T-helper 1 cell (primary cell): ENCODE results near the gene TMPRSS11E.
"Not testable (repeated sequence)": the region's sequence is repeated elsewhere in the genome, so short reads cannot be mapped to it uniquely, and the experiment has no call there.

Source experiments
- DNase-seq, 5 donors: peaks; one replicate each; pipeline ENCODE4 v3.0.0-alpha.2; 2012 to 2020

Gene TMPRSS11E

GRCh38 chr4:68463796-68464195 is 16.5 kb downstream of the TMPRSS11E start:
- no peak for DNase-seq

- DNase-seq: no peak
These were observed 17.8 kb downstream of the TMPRSS11E start for GRCh38 chr4:68465058-68465457.

DNA sequence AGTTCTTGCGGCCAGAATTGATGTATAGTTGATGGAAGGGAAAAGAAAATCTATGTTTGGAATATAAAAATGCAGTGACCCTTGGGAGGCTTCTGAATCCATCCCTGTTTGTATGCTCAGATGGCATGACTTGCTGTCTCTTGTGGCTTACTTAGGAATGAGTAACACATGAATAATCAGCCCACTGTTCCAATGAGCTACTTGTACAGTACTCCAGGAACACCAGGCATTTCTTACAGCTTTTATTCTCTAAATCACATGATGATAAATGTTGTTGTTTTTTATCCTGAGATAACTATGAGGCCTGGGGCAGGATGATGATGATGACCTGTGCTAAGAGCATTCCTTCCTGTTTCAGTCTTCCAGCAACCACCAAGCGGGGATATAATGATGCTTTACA is 18.9 kb downstream of the TMPRSS11E start:
- DNase-seq: no peak

DNA sequence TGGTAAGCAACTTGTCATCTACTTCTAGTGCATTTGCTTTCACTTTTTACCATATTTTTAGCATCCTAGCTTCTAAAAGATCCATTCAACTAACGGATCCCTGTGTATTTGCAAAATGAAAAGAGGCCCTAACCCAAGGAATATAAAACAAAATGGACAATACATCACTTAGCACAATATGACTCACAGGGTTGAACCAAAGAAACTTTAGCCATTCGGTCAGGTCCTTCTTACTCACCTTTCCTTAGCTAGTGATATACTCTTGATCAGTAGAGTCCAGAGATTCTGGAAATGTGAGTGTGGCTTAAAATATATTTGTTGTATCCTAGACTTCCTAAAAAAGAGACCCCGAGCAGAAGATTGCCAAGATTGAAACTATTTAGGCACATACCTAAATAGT is 19.5 kb downstream of the TMPRSS11E start:
- DNase-seq: no peak

DNA sequence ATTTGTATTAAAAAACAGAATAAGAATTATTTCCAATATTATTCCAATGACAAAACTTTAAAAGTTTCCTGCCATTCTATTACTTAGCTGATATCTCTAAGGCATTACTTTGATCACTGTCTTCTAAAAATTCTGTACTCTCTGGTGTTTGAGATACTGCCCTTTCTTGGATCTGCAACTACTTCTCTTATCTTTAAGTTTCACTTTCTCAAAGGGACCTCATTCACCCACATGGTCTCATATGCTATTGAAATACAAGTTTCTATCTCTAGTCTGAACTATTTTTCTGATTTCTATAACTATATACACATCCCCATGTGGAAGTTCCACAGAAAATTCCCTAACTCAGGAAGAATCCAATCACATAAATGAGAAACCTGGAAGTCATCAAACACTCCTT is 22.2 kb downstream of the TMPRSS11E start:
- no peak for DNase-seq

DNA sequence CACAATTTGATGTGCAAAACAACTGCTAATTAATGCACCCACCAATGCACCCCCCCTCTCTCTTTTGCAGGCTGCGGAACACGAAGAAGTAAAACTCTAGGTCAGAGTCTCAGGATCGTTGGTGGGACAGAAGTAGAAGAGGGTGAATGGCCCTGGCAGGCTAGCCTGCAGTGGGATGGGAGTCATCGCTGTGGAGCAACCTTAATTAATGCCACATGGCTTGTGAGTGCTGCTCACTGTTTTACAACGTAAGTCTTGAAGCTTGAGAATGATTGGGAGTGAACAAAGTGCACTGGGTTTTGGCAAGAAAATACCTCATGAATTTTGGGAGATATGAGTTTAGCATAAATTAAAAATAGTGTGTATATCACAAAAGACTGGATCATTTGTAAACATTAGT is 28.9 kb downstream of the TMPRSS11E start:
- DNase-seq: no peak

GRCh38 chr4:68489338-68489737 is 42.1 kb downstream of the TMPRSS11E start:
- no peak for DNase-seq

DNA sequence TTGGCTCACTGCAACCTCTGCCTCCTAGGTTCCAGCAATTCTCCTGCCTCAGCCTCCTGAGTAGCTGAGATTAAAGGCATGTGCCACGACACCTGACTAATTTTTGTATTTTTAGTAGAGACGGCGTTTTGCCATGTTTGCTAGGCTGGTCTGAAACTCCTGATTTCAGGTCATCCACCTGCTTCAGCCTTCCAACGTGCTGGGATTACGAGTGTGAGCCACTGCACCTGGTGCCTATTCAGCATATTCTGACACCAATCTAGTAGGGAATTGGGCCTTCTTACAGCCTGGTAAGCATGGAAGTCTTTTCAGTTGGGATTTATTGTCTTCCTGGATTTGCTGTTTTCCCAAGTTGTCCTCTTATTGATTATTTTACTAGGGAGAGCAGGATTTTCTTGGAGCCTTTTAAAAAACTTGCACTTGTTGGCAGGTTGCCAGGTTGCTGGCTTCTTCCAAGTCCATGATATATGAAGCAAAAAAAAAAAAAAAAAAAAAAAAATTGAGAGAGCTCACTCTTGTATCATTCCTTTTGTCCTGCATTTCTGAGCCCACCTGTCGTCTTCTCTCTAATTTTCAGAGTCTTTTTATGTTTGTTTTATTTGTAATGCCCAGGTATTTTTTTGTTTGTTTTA is 43.7 kb downstream of the TMPRSS11E start:
- DNase-seq: no peak

- no peak for DNase-seq
These were observed 47.4 kb downstream of the TMPRSS11E start for GRCh38 chr4:68494688-68495087.

DNA sequence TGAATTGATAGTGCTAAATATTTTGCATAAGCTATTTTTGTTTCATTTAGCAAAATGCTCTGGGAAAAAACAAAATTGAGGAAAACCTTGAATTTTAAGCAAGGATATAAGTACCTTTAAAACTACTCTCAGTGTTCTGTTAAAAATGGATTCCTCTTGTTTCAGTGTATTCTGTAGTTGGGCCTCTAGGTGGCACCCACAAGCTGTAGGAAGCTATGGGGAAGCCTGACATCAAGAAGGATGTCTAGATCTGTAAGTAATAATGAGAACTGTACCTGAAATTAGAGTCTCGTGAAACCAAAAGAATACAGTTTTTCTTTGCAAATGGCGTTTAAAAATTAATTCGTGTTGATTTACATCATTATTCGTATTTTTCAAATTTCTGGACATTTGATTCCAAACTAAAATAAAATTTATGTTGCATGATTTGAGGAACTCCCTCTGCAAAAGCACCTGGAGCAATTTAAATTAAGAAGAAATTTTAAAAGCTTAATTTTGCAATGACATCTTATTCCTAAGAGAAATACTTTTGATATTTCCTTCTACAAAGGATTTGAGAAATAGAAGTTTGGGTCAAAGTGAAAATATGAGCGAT is 51.2 kb downstream of the TMPRSS11E start:
- peak in 4 of 5 donors; percentile 14 to 61 (median 33) for DNase-seq

GRCh38 chr4:68499021-68499420 is 51.8 kb downstream of the TMPRSS11E start:
- DNase-seq: no peak

- DNase-seq: not testable (repeated sequence)
These were observed 56.2 kb downstream of the TMPRSS11E start for GRCh38 chr4:68503462-68503861.

- DNase-seq: peak in 2 of 5 donors; percentile 2 to 27
These were observed 57.6 kb downstream of the TMPRSS11E start for GRCh38 chr4:68504836-68505235.

DNA sequence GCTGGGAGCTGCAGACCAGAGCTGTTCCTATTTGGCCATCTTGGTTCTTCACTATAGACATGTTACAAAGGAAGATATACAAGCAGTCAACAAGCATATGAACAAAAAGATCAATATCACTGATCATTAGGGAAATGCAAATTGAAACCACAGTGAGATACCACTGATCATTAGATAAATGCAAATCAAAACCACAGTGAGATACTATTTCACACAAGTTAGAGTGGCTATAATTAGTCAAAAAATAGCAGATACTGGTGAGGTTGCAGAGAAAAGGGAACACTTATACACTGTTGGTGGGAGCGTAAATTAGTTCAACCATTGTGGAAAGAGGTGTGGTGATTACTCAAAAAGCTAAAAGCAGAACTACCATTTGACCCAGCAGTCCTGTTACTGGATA is 58.2 kb downstream of the TMPRSS11E start:
- not testable (repeated sequence) for DNase-seq

DNA sequence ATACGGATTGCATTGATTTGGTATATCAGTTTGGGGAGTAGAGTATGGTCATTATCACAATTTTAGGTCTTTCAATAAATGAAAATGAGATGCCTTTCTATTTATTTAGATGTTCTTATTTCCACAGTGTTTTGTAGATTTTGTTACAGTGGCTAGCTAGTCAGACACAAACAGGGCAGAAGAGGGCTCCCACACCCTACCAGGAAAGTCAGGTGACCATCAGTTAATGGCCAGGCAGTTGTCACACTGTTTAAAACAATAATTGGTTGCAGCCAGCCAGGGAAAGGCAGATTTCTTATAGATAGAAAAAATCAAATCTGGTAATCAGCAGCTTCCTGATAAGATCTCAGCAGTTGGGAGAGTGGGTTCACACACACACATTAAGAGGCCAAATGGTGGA is 71.6 kb downstream of the TMPRSS11E start:
- no peak for DNase-seq

- DNase-seq: no peak
These were observed 73.7 kb downstream of the TMPRSS11E start for GRCh38 chr4:68520985-68521384.

GRCh38 chr4:68522232-68522631 is 75.0 kb downstream of the TMPRSS11E start:
- not testable (repeated sequence) for DNase-seq

DNA sequence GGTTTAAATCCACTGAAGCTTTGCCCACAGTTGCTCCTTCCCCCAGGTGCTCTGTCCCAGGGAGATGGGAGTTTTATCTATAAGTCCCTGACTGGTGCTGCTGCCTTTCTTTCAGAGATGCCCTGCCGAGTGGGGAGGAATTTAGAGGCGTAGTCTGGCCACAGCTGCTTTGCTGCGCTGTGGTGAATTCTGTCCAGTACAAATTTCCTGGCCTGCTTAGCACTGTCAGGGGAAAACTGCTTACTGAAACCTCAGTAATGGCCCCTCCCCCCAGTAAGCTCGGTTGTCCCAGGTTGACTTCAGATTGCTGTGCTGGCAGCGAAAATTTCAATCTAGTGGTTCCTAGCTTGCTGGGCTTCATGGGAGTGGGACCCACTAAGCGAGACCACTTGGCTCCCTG is 88.7 kb downstream of the TMPRSS11E start:
- no peak for DNase-seq

- no peak for DNase-seq
These were observed 89.1 kb downstream of the TMPRSS11E start for GRCh38 chr4:68536375-68536774.

GRCh38 chr4:68542742-68543141 is 95.5 kb downstream of the TMPRSS11E start:
- DNase-seq: not testable (repeated sequence)
